Measurements from ENCODE around the gene ZNF816. TPM values are rescaled to one million over a fixed set of nuclear protein-coding genes. Genes with fewer than 3 reads are reported as not detected.

The ZNF816 gene
- total and polyA plus RNA-seq, 2 of the 8 experiments (the other 6 are each of a cell fraction or from before 2014, with no cell fraction given), result 2.7 to 13.2 TPM

DNA sequence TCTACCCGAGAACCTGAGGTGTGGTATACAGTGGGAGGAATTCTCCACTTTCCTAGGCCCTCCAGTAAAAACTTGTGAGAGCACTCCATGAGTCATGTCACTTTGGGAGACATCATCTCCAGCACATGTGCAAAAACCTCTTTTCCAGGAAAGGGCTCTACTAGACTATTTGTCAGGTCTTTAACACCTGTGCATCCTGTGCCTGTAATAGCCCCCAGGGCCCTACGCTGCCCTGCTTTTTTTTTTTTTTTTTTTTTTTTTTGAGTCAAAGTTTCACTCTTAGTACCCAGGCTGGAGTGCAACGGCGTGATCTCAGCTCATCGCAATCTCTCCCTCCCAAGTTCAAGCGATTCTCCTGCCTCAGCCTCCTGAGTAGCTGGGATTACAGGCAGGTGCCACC, 49.3 kb upstream of the ZNF816 start (continued):
- TF ChIP-seq, protein P1, sequence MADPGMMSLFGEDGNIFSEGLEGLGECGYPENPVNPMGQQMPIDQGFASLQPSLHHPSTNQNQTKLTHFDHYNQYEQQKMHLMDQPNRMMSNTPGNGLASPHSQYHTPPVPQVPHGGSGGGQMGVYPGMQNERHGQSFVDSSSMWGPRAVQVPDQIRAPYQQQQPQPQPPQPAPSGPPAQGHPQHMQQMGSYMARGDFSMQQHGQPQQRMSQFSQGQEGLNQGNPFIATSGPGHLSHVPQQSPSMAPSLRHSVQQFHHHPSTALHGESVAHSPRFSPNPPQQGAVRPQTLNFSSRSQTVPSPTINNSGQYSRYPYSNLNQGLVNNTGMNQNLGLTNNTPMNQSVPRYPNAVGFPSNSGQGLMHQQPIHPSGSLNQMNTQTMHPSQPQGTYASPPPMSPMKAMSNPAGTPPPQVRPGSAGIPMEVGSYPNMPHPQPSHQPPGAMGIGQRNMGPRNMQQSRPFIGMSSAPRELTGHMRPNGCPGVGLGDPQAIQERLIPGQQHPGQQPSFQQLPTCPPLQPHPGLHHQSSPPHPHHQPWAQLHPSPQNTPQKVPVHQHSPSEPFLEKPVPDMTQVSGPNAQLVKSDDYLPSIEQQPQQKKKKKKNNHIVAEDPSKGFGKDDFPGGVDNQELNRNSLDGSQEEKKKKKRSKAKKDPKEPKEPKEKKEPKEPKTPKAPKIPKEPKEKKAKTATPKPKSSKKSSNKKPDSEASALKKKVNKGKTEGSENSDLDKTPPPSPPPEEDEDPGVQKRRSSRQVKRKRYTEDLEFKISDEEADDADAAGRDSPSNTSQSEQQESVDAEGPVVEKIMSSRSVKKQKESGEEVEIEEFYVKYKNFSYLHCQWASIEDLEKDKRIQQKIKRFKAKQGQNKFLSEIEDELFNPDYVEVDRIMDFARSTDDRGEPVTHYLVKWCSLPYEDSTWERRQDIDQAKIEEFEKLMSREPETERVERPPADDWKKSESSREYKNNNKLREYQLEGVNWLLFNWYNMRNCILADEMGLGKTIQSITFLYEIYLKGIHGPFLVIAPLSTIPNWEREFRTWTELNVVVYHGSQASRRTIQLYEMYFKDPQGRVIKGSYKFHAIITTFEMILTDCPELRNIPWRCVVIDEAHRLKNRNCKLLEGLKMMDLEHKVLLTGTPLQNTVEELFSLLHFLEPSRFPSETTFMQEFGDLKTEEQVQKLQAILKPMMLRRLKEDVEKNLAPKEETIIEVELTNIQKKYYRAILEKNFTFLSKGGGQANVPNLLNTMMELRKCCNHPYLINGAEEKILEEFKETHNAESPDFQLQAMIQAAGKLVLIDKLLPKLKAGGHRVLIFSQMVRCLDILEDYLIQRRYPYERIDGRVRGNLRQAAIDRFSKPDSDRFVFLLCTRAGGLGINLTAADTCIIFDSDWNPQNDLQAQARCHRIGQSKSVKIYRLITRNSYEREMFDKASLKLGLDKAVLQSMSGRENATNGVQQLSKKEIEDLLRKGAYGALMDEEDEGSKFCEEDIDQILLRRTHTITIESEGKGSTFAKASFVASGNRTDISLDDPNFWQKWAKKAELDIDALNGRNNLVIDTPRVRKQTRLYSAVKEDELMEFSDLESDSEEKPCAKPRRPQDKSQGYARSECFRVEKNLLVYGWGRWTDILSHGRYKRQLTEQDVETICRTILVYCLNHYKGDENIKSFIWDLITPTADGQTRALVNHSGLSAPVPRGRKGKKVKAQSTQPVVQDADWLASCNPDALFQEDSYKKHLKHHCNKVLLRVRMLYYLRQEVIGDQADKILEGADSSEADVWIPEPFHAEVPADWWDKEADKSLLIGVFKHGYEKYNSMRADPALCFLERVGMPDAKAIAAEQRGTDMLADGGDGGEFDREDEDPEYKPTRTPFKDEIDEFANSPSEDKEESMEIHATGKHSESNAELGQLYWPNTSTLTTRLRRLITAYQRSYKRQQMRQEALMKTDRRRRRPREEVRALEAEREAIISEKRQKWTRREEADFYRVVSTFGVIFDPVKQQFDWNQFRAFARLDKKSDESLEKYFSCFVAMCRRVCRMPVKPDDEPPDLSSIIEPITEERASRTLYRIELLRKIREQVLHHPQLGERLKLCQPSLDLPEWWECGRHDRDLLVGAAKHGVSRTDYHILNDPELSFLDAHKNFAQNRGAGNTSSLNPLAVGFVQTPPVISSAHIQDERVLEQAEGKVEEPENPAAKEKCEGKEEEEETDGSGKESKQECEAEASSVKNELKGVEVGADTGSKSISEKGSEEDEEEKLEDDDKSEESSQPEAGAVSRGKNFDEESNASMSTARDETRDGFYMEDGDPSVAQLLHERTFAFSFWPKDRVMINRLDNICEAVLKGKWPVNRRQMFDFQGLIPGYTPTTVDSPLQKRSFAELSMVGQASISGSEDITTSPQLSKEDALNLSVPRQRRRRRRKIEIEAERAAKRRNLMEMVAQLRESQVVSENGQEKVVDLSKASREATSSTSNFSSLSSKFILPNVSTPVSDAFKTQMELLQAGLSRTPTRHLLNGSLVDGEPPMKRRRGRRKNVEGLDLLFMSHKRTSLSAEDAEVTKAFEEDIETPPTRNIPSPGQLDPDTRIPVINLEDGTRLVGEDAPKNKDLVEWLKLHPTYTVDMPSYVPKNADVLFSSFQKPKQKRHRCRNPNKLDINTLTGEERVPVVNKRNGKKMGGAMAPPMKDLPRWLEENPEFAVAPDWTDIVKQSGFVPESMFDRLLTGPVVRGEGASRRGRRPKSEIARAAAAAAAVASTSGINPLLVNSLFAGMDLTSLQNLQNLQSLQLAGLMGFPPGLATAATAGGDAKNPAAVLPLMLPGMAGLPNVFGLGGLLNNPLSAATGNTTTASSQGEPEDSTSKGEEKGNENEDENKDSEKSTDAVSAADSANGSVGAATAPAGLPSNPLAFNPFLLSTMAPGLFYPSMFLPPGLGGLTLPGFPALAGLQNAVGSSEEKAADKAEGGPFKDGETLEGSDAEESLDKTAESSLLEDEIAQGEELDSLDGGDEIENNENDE (IDR thresholded peaks at IDR 0.05; ENCODE audit: insufficient replicate concordance, low read length), result no peak
- TF ChIP-seq SIX5 (IDR thresholded peaks at IDR 0.05; ENCODE audit: low read depth, low read length) (no peak), SRF (IDR thresholded peaks at IDR 0.05; ENCODE audit: low read depth, low read length) (no peak)

All from H1 (cell line).